IMR-90 (cell line): ENCODE measurements around the gene MROH2B. TPM values are rescaled to one million over a fixed set of nuclear protein-coding genes. Genes with fewer than 3 reads are reported as not detected.

Experiments used
- ATAC-seq: fragments of 200-7000 bp; cut with Tn5 transposase; 2 replicates; pipeline ENCODE4 v1.9.1; 2020; ENCODE audit warnings: low read depth, mild to moderate bottlenecking, moderate library complexity
- BruUV-seq: library from RNA; stranded (reverse); fragments of 400-500 nt; replicated peaks from 2 replicates; lab custom pipeline; 2021; lab: Mats Ljungman, UMichigan
- CTCF ChIA-PET: fragments of 300-600 bp; formaldehyde crosslinking; extraction: SDS; loops from one replicate; lab custom pipeline; 2021; ENCODE audit warnings: antibody characterized with exemption; lab: Yijun Ruan, JAX
- POLR2A ChIA-PET: fragments of 300-600 bp; sonication (Branson Sonifier 250); formaldehyde crosslinking; loops from one replicate; lab custom pipeline; 2022; ENCODE audit warnings: antibody characterized with exemption; ENCODE audit not compliant: unreplicated experiment; lab: Charles Lee
- DNase-seq: peaks from one replicate; pipeline ENCODE4 v3.0.0; 2013
- H2AFZ ChIP-seq: replicated peaks from 2 replicates; pipeline ENCODE3; 2013; ENCODE audit warnings: low read length, mild to moderate bottlenecking; ENCODE audit not compliant: poor library complexity
- H2AK5ac ChIP-seq: 2 replicates; pipeline ENCODE4 v1.6.1; 2013; ENCODE audit warnings: low read depth, low read length, inconsistent platforms
- H2AK9ac ChIP-seq: replicated peaks from 2 replicates; pipeline ENCODE3; 2013; ENCODE audit warnings: mild to moderate bottlenecking, low read depth, low read length, moderate library complexity; ENCODE audit not compliant: poor library complexity
- H2BK120ac ChIP-seq: 2 replicates; pipeline ENCODE4 v1.6.1; 2013; ENCODE audit warnings: low read depth, low read length, inconsistent platforms
- H2BK15ac ChIP-seq: 3 replicates; pipeline ENCODE4 v1.6.1; 2013; ENCODE audit warnings: low read depth, low read length, inconsistent platforms
- H2BK20ac ChIP-seq: 2 replicates; pipeline ENCODE4 v1.6.1; 2013; ENCODE audit warnings: low read depth, mild to moderate bottlenecking, inconsistent platforms, low read length, moderate library complexity
- H2BK5ac ChIP-seq: 2 replicates; pipeline ENCODE4 v1.6.1; 2013; ENCODE audit warnings: mild to moderate bottlenecking, low read depth, low read length, inconsistent platforms; ENCODE audit not compliant: poor library complexity, severe bottlenecking
- H3K14ac ChIP-seq: replicated peaks from 2 replicates; pipeline ENCODE4 v1.6.1; 2013; ENCODE audit warnings: low read depth, low read length, inconsistent platforms
- H3K18ac ChIP-seq: 2 replicates; pipeline ENCODE4 v1.6.1; 2013; ENCODE audit warnings: low read depth, low read length, control low read depth
- H3K23ac ChIP-seq: 2 replicates; pipeline ENCODE4 v1.6.1; 2013; ENCODE audit warnings: low read depth, low read length, inconsistent platforms
- H3K27ac ChIP-seq: 2 replicates; pipeline ENCODE4 v1.5.1; 2013; ENCODE audit warnings: mild to moderate bottlenecking, control low read depth, low read length; ENCODE audit not compliant: insufficient read depth
- H3K27me3 ChIP-seq: 2 replicates; pipeline ENCODE4 v1.6.1; 2013; ENCODE audit warnings: low read length; ENCODE audit not compliant: control insufficient read depth, insufficient read depth
- H3K36me3 ChIP-seq: 2 replicates; pipeline ENCODE4 v1.6.1; 2013; ENCODE audit warnings: low read length, mixed read lengths; ENCODE audit not compliant: control insufficient read depth, insufficient read depth
- H3K4ac ChIP-seq: 2 replicates; pipeline ENCODE4 v1.6.1; 2013; ENCODE audit warnings: low read depth, low read length, inconsistent platforms
- H3K4me1 ChIP-seq: 2 replicates; pipeline ENCODE4 v1.6.1; 2013; ENCODE audit warnings: low read length, mixed read lengths; ENCODE audit not compliant: control insufficient read depth, insufficient read depth
- H3K4me2 ChIP-seq: 2 replicates; pipeline ENCODE4 v1.6.1; 2013; ENCODE audit warnings: low read depth, mild to moderate bottlenecking, control low read depth, low read length, moderate library complexity
- H3K4me3 ChIP-seq: 2 replicates; pipeline ENCODE4 v1.5.1; 2013; ENCODE audit warnings: low read depth, mild to moderate bottlenecking, control low read depth, low read length, moderate library complexity; ENCODE audit not compliant: insufficient read depth
- H3K56ac ChIP-seq: 2 replicates; pipeline ENCODE4 v1.6.1; 2013; ENCODE audit warnings: low read length, inconsistent platforms; ENCODE audit not compliant: insufficient read depth; ENCODE audit errors: extremely low read depth
- H3K79me1 ChIP-seq, 2 experiments: 2 replicates each; pipeline ENCODE4 v1.6.1; 2013; ENCODE audit warnings: low read length in 2 of 2, inconsistent platforms in 1 of 2, low read depth in 1 of 2
- H3K9ac ChIP-seq: 2 replicates; pipeline ENCODE4 v1.6.1; 2013; ENCODE audit warnings: low read depth, low read length, control low read depth
- H3K9me1 ChIP-seq: 2 replicates; pipeline ENCODE4 v1.6.1; 2013; ENCODE audit warnings: low read length, inconsistent platforms; ENCODE audit not compliant: insufficient read depth
- H3K9me3 ChIP-seq: 2 replicates; pipeline ENCODE4 v1.6.1; 2013; ENCODE audit warnings: low read length; ENCODE audit not compliant: control insufficient read depth, insufficient read depth
- H4K20me1 ChIP-seq: 2 replicates; pipeline ENCODE4 v1.6.1; 2013; ENCODE audit warnings: low read length, inconsistent platforms; ENCODE audit not compliant: insufficient read depth
- H4K5ac ChIP-seq: 2 replicates; pipeline ENCODE4 v1.6.1; 2013; ENCODE audit warnings: mild to moderate bottlenecking, low read depth, low read length, control low read depth
- H4K8ac ChIP-seq, 2 experiments: 2 replicates each; pipeline ENCODE4 v1.6.1; 2013; ENCODE audit warnings: low read depth in 2 of 2, low read length in 2 of 2, control low read depth in 1 of 2, inconsistent platforms in 1 of 2
- H4K91ac ChIP-seq: 2 replicates; pipeline ENCODE4 v1.6.1; 2013; ENCODE audit warnings: low read depth, low read length, inconsistent platforms; ENCODE audit not compliant: insufficient read depth
- BHLHE40 ChIP-seq: fragments of 150-350 bp; IDR thresholded peaks from 2 replicates; pipeline ENCODE4 v1.6.1; 2016; ENCODE audit warnings: mild to moderate bottlenecking, low read depth, low read length
- CEBPB ChIP-seq: IDR thresholded peaks from 2 replicates; pipeline ENCODE4 v1.6.1; 2012; ENCODE audit warnings: low read depth, low read length, improper control_type of control experiment
- CHD1 ChIP-seq: IDR thresholded peaks from 2 replicates; pipeline ENCODE4 v1.6.1; 2012; ENCODE audit warnings: low read depth, low read length, improper control_type of control experiment
- MAFK ChIP-seq: IDR thresholded peaks from 2 replicates; pipeline ENCODE4 v1.6.1; 2012; ENCODE audit warnings: low read depth, low read length, improper control_type of control experiment
- MAZ ChIP-seq: IDR thresholded peaks from 2 replicates; pipeline ENCODE4 v1.6.1; 2012; ENCODE audit warnings: low read depth, mild to moderate bottlenecking, low read length, improper control_type of control experiment, moderate library complexity, borderline replicate concordance
- RAD21 ChIP-seq: IDR thresholded peaks from 2 replicates; pipeline ENCODE4 v1.6.1; 2012; ENCODE audit warnings: low read length, improper control_type of control experiment
- RFX5 ChIP-seq: IDR thresholded peaks from 2 replicates; pipeline ENCODE4 v1.8.0; 2012; ENCODE audit warnings: low read depth, mild to moderate bottlenecking, low read length, moderate library complexity
- whole genome bisulfite sequencing, 2 experiments: methylation state at CpG; one replicate each; pipeline versions ENCODE4 v1.1.5 to v1.1.7; 2013; ENCODE audit warnings: missing lambda C conversion rate in 2 of 2; ENCODE audit not compliant: insufficient read length in 1 of 2; ENCODE audit errors: extremely low coverage in 2 of 2; 5-methylcytosine and 5-hydroxymethylcytosine counted together
- dilution Hi-C: fragments of 300-500 bp; cut with HindIII; formaldehyde crosslinking; loops from one replicate; pipeline ENCODE4 v1.14.3; 2018; ENCODE audit warnings: low sequenced_read_pairs; ENCODE audit not compliant: unreplicated experiment
- in situ Hi-C: fragments of 300-500 bp; cut with MboI; formaldehyde crosslinking; loops from 3 replicates; pipeline ENCODE4 v1.14.3; 2019; ENCODE audit warnings: low sequenced_read_pairs, inconsistent platforms, mixed read lengths
- intact Hi-C: fragments of 100-400 bp; cut with micrococcal nuclease; formaldehyde crosslinking; loops from 2 replicates; pipeline ENCODE4 v1.10.0; 2022
- polyA plus RNA-seq, 3 experiments: library from polyadenylated mRNA; depleted of rRNA; stranded (reverse); fragments of >200 nt; gene quantifications; 2 replicates each; pipeline ENCODE4 v1.2.3, GENCODE V29; 2012; ENCODE audit warnings: low replicate concordance in 1 of 3
- total RNA-seq: library from RNA; depleted of rRNA; stranded (reverse); fragments of >200 nt; gene quantifications from 2 replicates; pipeline ENCODE4 v1.2.3, GENCODE V29; 2012

MROH2B gene
- total and polyA plus RNA-seq, 2 of the 4 experiments (the other 2 are of a cell fraction): not detected

- BruUV-seq: no TSS peak
- Histone ChIP-seq H2AFZ (no peak overlapping the region), H3K9me1 (peaks cover 2% of the 10 kb centered on the region; the same call in 1 of the 2 replicates), H3K27me3 (no peaks in the 10 kb centered on the region), H2AK5ac (no peak overlapping the region), H4K91ac (no peak overlapping the region), H2BK20ac (no peak overlapping the region; the same call in 1 of the 2 replicates), H2AK9ac (no peak overlapping the region), H3K9me3 (no peaks in the 10 kb centered on the region), H3K4me3 (no peak overlapping the region), H4K8ac (no peak overlapping the region), H3K9ac (no peak overlapping the region), H4K5ac (peak overlapping the region; percentile 42; the same call in 1 of the 2 replicates), H4K20me1 (no peaks in the 10 kb centered on the region), H2BK120ac (peak overlapping the region; percentile 42; the same call in 1 of the 2 replicates), H2BK15ac (no peak overlapping the region), H3K23ac (no peak overlapping the region), H2BK5ac (no peak overlapping the region), H3K4me2 (no peak overlapping the region), H3K36me3 (no peaks in the 10 kb centered on the region), H3K14ac (no peak overlapping the region), H3K27ac (no peak overlapping the region), H3K79me1 (no peaks in the 10 kb centered on the region), H3K56ac (no peak overlapping the region), H3K4me1 (peaks cover 2% of the 10 kb centered on the region; the same call in 1 of the 2 replicates), H3K4ac (no peak overlapping the region), H3K18ac (peak overlapping the region; percentile 80; the same call in 1 of the 2 replicates)
- in situ Hi-C loops: no loop called here
- DNase-seq: no peak
- no CpG with 5 or more reads among the region's 3 CpGs for WGBS, 2 experiments
- dilution Hi-C loops: no loop called here
- ChIA-PET POLR2A (interaction anchor here (0.6 kb wide), 1 partner anchor 29 kb away, joined by 8 read pairs; no protein-coding TSS in a partner anchor), CTCF (interaction anchor here (0.6 kb wide), 1 partner anchor 14 kb away, joined by 3 read pairs; no protein-coding TSS in a partner anchor)
- intact Hi-C loops: no loop called here
- TF ChIP-seq CEBPB (no peak), RFX5 (no peak), MAZ (no peak), MAFK (no peak), RAD21 (no peak), CHD1 (no peak), BHLHE40 (no peak)
- ATAC-seq: no peak
These were observed 95.1 kb downstream of the MROH2B start for GRCh38 chr5:40976041-40976440.
